HG02973 (cell line): ENCODE data around the gene MORN1.

Experiments
- ATAC-seq: cut with Tn5 transposase; IDR thresholded peaks from one replicate; pipeline ENCODE4 v1.9.1; 2021; ENCODE audit warnings: moderate library complexity; ENCODE audit not compliant: unreplicated experiment

Gene MORN1

DNA sequence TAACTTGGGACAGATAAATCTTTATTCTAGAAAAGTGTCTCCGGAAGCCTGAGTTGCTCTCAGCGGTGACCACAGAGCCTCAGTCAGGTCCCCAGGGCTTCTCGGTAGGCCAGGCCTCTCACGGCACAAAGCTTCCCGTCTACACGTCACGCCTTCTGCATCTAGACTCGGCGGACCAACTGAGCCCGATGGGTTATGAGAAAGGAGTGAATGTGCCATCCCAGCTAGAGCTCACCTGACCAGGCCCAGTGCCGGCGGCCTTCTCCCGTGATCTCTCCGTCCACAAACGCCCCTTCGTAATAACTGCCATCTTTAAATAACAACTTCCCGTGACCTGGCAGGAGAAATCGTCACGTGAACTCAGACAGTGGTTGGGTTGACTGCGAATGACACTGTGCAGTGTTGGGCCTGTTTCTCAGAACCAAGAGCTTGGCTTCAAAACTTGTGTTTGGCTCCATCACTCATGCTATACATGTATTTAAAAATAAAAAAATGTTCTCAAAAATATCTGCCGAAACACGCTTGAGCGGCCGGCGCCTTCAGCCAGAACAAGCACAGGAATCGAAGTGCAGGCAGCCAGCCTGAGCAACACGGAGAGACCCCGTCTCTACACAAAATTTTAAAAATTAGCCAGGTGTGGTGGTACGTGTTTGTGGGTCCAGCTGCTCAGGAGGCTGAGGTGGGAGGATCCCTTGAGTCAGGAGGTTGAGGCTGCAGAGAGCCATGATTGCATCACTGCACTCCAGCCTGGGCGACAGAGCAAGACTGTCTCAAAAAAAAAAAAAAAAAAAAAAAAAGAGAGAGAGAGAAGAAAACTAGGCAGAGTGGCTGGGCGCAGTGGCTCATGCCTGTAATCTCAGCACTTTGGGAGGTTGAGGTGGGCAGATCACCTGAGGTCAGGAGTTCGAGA lies 3.1 kb downstream of the MORN1 start:
- ATAC-seq: no peak

GRCh38 chr1:2386636-2387611 lies 4.4 kb downstream of the MORN1 start:
- ATAC-seq: no peak

- ATAC-seq: no peak
Measured at GRCh38 chr1:2385606-2386280, 5.6 kb downstream of the MORN1 start.

GRCh38 chr1:2384941-2385481 lies 6.3 kb downstream of the MORN1 start:
- no peak for ATAC-seq

DNA sequence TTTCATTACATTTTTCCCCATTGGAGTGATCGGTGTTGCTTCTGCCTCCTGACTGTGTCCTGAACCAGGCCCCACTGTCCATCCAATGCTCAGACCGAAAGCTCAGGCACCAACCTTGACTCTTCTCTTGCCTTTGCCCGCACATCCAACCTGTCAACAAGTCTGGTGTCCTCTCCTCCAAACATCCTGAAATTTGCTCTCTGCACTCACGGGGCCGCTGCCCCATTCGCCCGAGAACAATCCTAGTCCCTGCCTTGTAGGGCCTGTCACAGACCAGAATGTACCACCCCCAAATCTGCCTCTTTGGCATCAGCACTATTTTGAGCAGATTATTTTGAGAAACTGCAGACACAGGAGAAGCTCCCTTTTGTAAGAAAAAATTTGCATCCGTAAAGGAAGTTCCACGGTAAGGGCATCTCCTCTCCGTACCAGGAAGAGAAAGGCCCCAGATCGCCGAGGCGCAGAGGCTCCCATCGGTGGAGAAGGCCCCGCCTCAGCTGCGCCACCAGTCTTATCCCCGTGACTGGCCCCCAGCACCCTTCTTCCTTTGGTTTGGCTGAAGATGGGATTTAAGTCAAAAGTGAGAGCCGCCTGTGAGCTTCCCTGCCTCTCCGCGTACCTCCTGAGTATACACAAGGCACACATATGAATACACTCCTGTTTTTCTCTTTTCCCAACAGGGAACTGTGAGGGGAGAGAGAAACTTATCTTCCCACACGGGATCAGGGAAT lies 7.1 kb downstream of the MORN1 start:
- ATAC-seq: no peak

DNA sequence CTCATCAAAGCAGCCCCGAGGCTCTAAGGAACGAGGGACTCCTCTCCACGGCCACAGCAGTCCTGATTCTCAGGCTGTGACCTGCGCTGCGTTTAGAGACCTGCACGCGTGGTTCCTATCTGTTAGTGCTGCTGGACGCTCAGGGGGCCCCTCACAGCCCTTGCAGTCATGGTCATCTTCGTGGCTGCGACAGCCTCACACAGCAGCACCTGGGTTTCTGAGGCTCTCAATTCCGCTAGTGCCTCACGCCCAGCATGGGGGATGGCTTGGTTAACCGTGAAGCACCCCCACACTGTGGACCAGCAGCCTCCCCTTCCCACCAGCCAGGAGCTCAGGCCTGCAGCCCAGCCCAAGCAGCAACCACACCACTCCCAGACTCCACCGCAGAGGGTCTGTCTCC lies 7.8 kb downstream of the MORN1 start:
- no peak for ATAC-seq

DNA sequence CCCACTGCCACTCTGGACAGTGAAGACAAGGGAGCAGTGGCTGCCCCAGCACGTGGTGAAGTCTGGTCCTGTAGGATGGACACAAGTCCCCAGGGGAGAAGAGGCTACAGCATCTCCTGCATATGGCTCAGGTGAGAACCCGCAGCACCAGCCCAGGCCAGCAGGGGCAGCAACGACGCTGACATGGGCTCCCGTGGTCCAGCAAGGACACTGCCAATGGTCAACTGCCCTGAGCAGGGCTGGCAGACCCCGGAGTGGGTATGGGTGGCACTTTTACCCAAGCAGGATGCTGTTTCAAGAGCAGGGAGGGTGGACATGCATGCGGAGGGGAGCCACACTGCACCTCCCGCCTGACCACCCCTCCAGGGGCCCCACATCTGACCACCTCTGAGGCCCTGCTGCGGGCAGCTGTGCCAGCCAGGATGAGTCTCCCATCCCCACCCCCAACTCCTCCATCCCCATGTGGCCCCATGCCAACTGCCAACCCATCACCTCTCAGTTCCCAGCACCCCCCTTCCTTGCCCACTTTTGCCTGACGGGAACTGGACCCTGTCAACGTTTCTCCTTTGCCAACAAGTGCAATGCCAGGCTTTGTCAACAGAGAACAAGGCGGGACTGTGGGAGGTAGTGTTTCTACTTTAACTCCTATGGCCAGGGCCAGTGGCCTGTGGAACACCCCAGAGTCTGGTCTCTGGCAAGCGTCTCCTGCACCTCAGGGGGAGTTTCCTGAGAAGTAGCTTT lies 8.6 kb downstream of the MORN1 start:
- ATAC-seq: no peak

GRCh38 chr1:2381741-2382620 lies 9.4 kb downstream of the MORN1 start:
- no peak for ATAC-seq

DNA sequence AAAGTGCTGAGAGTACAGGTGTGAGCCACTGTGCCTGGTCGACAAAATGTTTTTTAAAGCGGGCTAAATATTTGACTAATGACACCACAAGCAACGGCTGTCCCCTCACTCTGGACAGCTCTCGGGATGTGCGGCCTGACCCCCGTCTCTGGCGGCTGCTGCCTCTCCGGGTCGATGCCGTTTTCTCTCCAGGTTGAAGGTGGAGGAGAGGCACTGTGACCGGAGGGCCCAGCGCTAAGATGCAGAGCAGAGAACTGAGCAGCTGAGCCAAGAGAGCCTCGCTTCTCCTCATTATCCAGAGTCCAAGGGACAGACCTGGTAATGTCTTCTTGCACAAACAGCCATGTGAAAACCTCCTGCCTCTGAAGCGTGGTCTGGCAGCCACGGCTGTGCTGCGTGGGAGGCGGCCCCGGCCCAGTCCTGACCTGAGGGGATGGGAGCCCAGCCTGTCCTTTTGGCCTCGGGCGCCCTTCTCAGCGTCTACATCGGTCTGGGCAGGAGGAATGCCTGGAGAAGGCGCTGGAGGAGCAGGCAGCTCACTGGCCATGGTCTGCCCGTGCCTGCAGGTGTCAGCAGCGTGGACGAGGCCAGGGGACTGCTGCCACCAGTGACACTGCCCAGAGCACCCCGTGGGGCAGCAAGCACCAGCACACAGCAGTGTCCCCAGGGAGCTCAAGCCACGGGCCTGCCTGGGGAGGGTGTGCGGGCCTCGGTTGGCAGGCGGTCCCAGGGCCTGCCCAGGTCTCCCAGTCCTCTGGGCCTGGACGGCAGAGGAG lies 10.3 kb downstream of the MORN1 start:
- no peak for ATAC-seq

DNA sequence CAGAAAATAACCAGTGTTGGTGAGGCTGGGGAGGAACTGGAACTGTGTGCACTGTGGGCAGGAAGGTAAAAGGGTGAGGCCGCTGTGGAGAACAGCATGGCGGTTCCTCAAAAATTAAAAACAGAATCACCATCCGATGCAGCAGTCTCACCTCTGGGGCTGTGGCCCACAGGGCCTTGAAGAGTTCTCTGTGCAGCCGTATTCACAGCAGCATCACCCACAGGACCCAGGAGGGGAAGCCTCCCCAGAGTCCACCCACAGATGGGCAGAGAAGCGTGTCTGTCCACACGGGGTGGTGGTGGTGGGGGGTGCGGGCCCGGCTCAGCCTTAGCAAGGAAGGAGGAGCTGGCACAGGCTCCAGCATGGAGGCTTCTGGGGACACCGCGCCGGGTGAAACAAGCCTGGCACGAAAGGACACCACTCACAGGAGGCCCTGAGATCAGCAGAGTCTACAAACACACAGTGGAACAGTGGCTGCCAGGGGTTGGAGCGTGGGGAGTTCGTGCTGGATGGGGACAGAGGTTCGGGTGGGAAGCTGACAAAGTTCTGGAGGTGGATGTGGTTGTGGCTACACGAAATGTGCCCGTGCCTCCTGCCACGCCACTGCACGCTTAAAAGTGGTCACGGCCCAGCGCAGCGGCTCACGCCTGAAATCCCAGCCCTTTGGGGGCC lies 11.5 kb downstream of the MORN1 start:
- no peak for ATAC-seq

GRCh38 chr1:2378956-2379732 lies 12.2 kb downstream of the MORN1 start:
- ATAC-seq: no peak

GRCh38 chr1:2378441-2378851 lies 12.9 kb downstream of the MORN1 start:
- ATAC-seq: no peak

DNA sequence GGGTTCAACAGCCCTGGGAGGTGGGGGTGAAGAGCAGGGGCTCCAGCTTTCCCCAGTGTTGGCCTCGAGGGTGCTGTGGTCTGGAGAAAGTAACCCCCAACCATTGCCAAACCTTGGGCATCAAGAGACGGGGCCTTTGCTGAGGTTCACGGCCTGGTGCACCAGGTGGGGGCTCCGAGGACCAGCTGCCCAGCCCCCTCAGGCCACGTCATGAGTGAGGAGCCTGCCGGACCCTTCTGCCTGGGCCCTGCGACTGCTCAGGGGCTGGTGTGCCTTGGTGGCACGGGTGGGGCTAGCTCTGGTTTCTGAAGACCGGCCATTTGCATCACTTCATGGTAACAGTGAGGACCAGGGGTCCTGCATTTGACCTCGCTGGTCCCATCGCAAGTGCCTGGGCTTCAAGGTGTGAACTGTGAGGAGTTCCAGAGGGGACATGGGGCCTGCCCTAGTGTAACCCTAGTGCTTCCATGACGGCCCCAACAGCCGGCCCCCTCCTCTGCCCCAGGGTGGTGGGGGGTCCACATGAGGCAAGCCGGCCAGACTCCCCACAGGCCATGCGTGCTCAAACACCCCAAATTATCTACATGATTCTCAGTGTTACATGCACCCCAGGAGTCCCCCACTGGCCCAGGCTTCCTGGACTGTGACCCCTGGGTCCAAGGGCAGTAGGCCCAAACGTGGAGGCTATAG lies 13.5 kb downstream of the MORN1 start:
- ATAC-seq: no peak

GRCh38 chr1:2376931-2377672 lies 14.3 kb downstream of the MORN1 start:
- no peak for ATAC-seq

DNA sequence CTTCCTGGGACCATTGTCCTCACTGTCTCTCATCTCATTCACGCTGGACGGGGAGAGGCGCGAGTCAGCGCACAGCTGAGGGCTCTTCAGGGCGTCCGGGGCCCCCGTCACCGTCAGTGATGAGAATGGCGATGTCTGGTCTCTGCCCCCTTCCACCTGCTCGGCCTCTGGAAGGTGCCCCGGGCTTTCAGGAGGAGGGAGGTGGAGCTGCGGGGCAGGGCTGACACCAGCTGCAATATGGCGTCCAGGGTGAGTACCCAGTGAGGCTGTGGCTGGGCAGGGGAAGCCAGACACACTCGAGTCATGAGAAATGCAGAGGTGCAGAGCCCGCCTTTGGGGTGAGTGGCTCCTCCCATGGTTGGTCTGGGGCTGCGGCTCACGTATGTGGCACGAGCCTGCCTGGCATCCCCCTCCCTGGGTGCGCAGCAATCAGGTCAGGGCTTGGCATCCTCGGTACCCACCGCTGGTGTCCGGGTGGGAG lies 15.1 kb downstream of the MORN1 start:
- ATAC-seq: no peak
